B cell (primary cell): Measurements from ENCODE around the gene HOXD1. TPM values are rescaled to one million over a fixed set of nuclear protein-coding genes. Genes with fewer than 3 reads are reported as not detected.

Experiments
- ATAC-seq: fragments of 200-7000 bp; cut with Tn5 transposase; one replicate; pipeline ENCODE4 v1.10.0; 2021; ENCODE audit warnings: low read depth, mild to moderate bottlenecking, moderate number of reproducible peaks, moderate library complexity
- CTCF ChIA-PET: fragments of 350-600 bp; sonication (Branson Sonifier 250); formaldehyde crosslinking; loops from one replicate; lab custom pipeline; 2021; ENCODE audit warnings: antibody characterized with exemption, inconsistent platforms; lab: Charles Lee
- POLR2A ChIA-PET: fragments of 350-600 bp; sonication (Branson Sonifier 250); formaldehyde crosslinking; loops from one replicate; lab custom pipeline; 2021; ENCODE audit warnings: antibody characterized with exemption; lab: Charles Lee
- DNase-seq: peaks from one replicate; pipeline ENCODE4 v3.0.0; 2013
- H2AFZ ChIP-seq: 2 replicates; pipeline ENCODE4 v1.6.1; 2012; ENCODE audit warnings: mild to moderate bottlenecking, low read depth, low read length; ENCODE audit not compliant: insufficient read depth, poor library complexity, severe bottlenecking
- H3K27ac ChIP-seq, 2 donors: 1 replicate in 1 of 2; 2 replicates in 1 of 2; pipeline ENCODE4 v1.5.1; 2012 to 2013; ENCODE audit warnings: low read length in 2 of 2, mild to moderate bottlenecking in 2 of 2, moderate library complexity in 1 of 2
- H3K27me3 ChIP-seq, 4 experiments: fragments of 200-600 bp in 1 of 4; sonication (generic) in 1 of 4; replicated peaks in 1 of 4; 1 replicate in 2 of 4; 2 replicates in 2 of 4; pipeline versions ENCODE4 v1.6.1 to v1.7.0; 2013 to 2016; ENCODE audit warnings: low read length in 3 of 4, mild to moderate bottlenecking in 2 of 4, mixed read lengths in 1 of 4, moderate library complexity in 1 of 4; ENCODE audit not compliant: insufficient read depth in 4 of 4, control insufficient read depth in 3 of 4; ENCODE audit errors: control extremely low read depth in 1 of 4
- H3K36me3 ChIP-seq, 2 experiments: replicated peaks in 1 of 2; 1 replicate in 1 of 2; 2 replicates in 1 of 2; pipeline versions ENCODE4 v1.6.1 to v1.7.1; 2013; ENCODE audit warnings: low read length in 1 of 2; ENCODE audit not compliant: insufficient read depth in 2 of 2, control insufficient read depth in 1 of 2; ENCODE audit errors: control extremely low read depth in 1 of 2, extremely low read depth in 1 of 2
- H3K4me1 ChIP-seq, 2 donors: fragments of 200-600 bp in 1 of 2; sonication (generic) in 1 of 2; 1 replicate in 1 of 2; 2 replicates in 1 of 2; pipeline versions ENCODE4 v1.5.1 to v1.6.1; 2013 to 2017; ENCODE audit warnings: low read length in 2 of 2; ENCODE audit not compliant: control insufficient read depth in 2 of 2, insufficient read depth in 2 of 2
- H3K4me2 ChIP-seq: replicated peaks from 2 replicates; pipeline ENCODE3; 2012; ENCODE audit warnings: mild to moderate bottlenecking, low read depth, low read length; ENCODE audit not compliant: poor library complexity, severe bottlenecking
- H3K4me3 ChIP-seq, 5 experiments: fragments of 200-600 bp in 1 of 5; sonication (generic) in 1 of 5; 1 replicate in 3 of 5; 2 replicates in 2 of 5; pipeline versions ENCODE4 v1.5.1 to v1.7.0; 2011 to 2016; ENCODE audit warnings: low read length in 4 of 5, mild to moderate bottlenecking in 4 of 5, low read depth in 2 of 5, control low read depth in 1 of 5, moderate library complexity in 1 of 5; ENCODE audit not compliant: insufficient read depth in 1 of 5; ENCODE audit errors: control extremely low read depth in 1 of 5, extremely low read depth in 1 of 5
- H3K79me2 ChIP-seq: fragments of 200-600 bp; sonication (generic); one replicate; pipeline ENCODE4 v1.6.0; 2016; ENCODE audit warnings: low read length; ENCODE audit not compliant: control insufficient read depth, insufficient read depth
- H3K9ac ChIP-seq: fragments of 200-600 bp; sonication (generic); 2 replicates; pipeline ENCODE4 v1.6.1; 2017; ENCODE audit warnings: mild to moderate bottlenecking, low read length, moderate library complexity
- H3K9me3 ChIP-seq, 3 donors: one replicate each; pipeline versions ENCODE4 v1.6.1 to v1.7.1; 2013; ENCODE audit warnings: low read length in 2 of 3; ENCODE audit not compliant: control insufficient read depth in 2 of 3, insufficient read depth in 1 of 3; ENCODE audit errors: control extremely low read depth in 1 of 3
- H4K20me1 ChIP-seq: 2 replicates; pipeline ENCODE4 v1.6.0; 2012; ENCODE audit warnings: mild to moderate bottlenecking, low read length; ENCODE audit not compliant: insufficient read depth, control insufficient read depth, poor library complexity, severe bottlenecking
- H3K27ac Mint-ChIP-seq: one replicate; pipeline ENCODE4 v1.8.0; 2021; ENCODE audit warnings: mixed read lengths
- H3K27me3 Mint-ChIP-seq: one replicate; pipeline ENCODE4 v1.8.0; 2021; ENCODE audit warnings: mixed read lengths
- H3K4me1 Mint-ChIP-seq: one replicate; pipeline ENCODE4 v1.8.0; 2021; ENCODE audit warnings: mixed read lengths
- H3K4me3 Mint-ChIP-seq: one replicate; pipeline ENCODE4 v1.8.0; 2021; ENCODE audit warnings: mixed read lengths
- H3K9me3 Mint-ChIP-seq: one replicate; pipeline ENCODE4 v1.8.0; 2022; ENCODE audit warnings: mixed read lengths; ENCODE audit not compliant: insufficient read depth
- EZH2 ChIP-seq: IDR thresholded peaks from 2 replicates; pipeline ENCODE4 v1.6.1; 2012; ENCODE audit warnings: borderline replicate concordance, low read depth, mild to moderate bottlenecking, moderate library complexity, low read length; ENCODE audit not compliant: insufficient read depth, poor library complexity, severe bottlenecking
- WGBS: methylation state at CpG from one replicate; pipeline ENCODE4 v1.1.5; 2013; ENCODE audit warnings: missing lambda C conversion rate; ENCODE audit not compliant: insufficient coverage; 5-methylcytosine and 5-hydroxymethylcytosine counted together
- intact Hi-C: fragments of 100-400 bp; cut with micrococcal nuclease; formaldehyde crosslinking; loops from one replicate; pipeline ENCODE4 v1.10.0; 2022
- polyA plus RNA-seq: library from polyadenylated mRNA; depleted of rRNA; stranded (reverse); fragments of >200 nt; gene quantifications from 2 replicates; pipeline ENCODE4 v1.2.3, GENCODE V29; 2012
- total RNA-seq, 2 donors: library from RNA; stranded (reverse); fragments of 120-200 nt in 1 of 2; gene quantifications; 1 replicate in 1 of 2; 2 replicates in 1 of 2; pipeline versions ENCODE4 v1.2.3 to v1.2.4, GENCODE V29; 2013 to 2022
- TF ChIP-seq, protein P1 (sequence below): fragments of 200-600 bp; IDR thresholded peaks from one replicate; pipeline ENCODE4 v1.8.0; 2022; ENCODE audit warnings: antibody characterized with exemption, mild to moderate bottlenecking

Gene HOXD1
- total and polyA plus RNA-seq, 2 donors (not counting 1 experiment from before 2014, with no cell fraction given), result not detected

- no peak for TF ChIP-seq EZH2
- TF ChIP-seq, protein P1, sequence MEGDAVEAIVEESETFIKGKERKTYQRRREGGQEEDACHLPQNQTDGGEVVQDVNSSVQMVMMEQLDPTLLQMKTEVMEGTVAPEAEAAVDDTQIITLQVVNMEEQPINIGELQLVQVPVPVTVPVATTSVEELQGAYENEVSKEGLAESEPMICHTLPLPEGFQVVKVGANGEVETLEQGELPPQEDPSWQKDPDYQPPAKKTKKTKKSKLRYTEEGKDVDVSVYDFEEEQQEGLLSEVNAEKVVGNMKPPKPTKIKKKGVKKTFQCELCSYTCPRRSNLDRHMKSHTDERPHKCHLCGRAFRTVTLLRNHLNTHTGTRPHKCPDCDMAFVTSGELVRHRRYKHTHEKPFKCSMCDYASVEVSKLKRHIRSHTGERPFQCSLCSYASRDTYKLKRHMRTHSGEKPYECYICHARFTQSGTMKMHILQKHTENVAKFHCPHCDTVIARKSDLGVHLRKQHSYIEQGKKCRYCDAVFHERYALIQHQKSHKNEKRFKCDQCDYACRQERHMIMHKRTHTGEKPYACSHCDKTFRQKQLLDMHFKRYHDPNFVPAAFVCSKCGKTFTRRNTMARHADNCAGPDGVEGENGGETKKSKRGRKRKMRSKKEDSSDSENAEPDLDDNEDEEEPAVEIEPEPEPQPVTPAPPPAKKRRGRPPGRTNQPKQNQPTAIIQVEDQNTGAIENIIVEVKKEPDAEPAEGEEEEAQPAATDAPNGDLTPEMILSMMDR, result no peak
- Histone ChIP-seq H2AFZ (no peak overlapping the region), H3K4me2 (no peak overlapping the region), H3K79me2 (no peaks in the 10 kb centered on the region), H3K9ac (no peak overlapping the region), H3K36me3 (no peaks in the 10 kb centered on the region), H3K9me3 (peaks cover 0 to 25% (median 0%) of the 10 kb centered on the region in 3 donors), H3K4me1 (peaks cover 0 to 4% of the 10 kb centered on the region in 2 donors), H3K4me3 (no peak overlapping the region), H3K27me3 (peaks cover 0 to 87% (median 54%) of the 10 kb centered on the region in 4 experiments), H4K20me1 (no peaks in the 10 kb centered on the region), H3K27ac (no peak overlapping the region)
- CTCF ChIA-PET, result no interaction called here
- Mint-ChIP-seq H3K27ac (no peak overlapping the region), H3K4me3 (no peak overlapping the region), H3K9me3 (no peaks in the 10 kb centered on the region), H3K27me3 (peaks cover 81% of the 10 kb centered on the region), H3K4me1 (no peaks in the 10 kb centered on the region)
- DNase-seq (peak; percentile 3), ATAC-seq (no peak)
- 53% methylated on average over 11 of the region's 14 CpGs for WGBS
- POLR2A ChIA-PET, result no interaction called here
- intact Hi-C loops, result no loop called here
Observed at GRCh38 chr2:176150584-176151441, 37.7 kb upstream of the HOXD1 start.
